Lower leg skin (tissue), 3 donors: ENCODE data around the gene DPY19L2.
"Not testable (repeated sequence)": the region's sequence is repeated elsewhere in the genome, so short reads cannot be mapped to it uniquely, and the experiment has no call there.

Experiments
- POLR2A ChIP-seq, 2 donors: fragments of 450-650 bp; IDR thresholded peaks; one replicate each; pipeline ENCODE4 v1.6.1; 2016 to 2017; ENCODE audit warnings: antibody characterized with exemption in 2 of 2, mild to moderate bottlenecking in 1 of 2, moderate library complexity in 1 of 2
- TF ChIP-seq, protein P1 (sequence below), 3 donors: fragments of 450-650 bp; IDR thresholded peaks; one replicate each; pipeline ENCODE4 v1.5.1; 2016; ENCODE audit warnings: antibody characterized with exemption in 3 of 3, mild to moderate bottlenecking in 3 of 3, moderate library complexity in 2 of 3

GRCh38 chr12:63572038-63572437, 96.3 kb downstream of the DPY19L2 start:
- TF ChIP-seq, protein P1, sequence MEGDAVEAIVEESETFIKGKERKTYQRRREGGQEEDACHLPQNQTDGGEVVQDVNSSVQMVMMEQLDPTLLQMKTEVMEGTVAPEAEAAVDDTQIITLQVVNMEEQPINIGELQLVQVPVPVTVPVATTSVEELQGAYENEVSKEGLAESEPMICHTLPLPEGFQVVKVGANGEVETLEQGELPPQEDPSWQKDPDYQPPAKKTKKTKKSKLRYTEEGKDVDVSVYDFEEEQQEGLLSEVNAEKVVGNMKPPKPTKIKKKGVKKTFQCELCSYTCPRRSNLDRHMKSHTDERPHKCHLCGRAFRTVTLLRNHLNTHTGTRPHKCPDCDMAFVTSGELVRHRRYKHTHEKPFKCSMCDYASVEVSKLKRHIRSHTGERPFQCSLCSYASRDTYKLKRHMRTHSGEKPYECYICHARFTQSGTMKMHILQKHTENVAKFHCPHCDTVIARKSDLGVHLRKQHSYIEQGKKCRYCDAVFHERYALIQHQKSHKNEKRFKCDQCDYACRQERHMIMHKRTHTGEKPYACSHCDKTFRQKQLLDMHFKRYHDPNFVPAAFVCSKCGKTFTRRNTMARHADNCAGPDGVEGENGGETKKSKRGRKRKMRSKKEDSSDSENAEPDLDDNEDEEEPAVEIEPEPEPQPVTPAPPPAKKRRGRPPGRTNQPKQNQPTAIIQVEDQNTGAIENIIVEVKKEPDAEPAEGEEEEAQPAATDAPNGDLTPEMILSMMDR (IDR thresholded peaks at IDR 0.05), result not testable (repeated sequence)
- not testable (repeated sequence) for TF ChIP-seq POLR2A (IDR thresholded peaks at IDR 0.05)
